GM18907 (cell line): ENCODE data around the gene TSPAN17.

ENCODE experiments used
- ATAC-seq: cut with Tn5 transposase; IDR thresholded peaks from one replicate; pipeline ENCODE4 v1.9.1; 2021; ENCODE audit warnings: mild to moderate bottlenecking, moderate library complexity; ENCODE audit not compliant: unreplicated experiment

TSPAN17 gene

GRCh38 chr5:176658817-176659511, 11.7 kb downstream of the TSPAN17 start:
- no peak for ATAC-seq

DNA sequence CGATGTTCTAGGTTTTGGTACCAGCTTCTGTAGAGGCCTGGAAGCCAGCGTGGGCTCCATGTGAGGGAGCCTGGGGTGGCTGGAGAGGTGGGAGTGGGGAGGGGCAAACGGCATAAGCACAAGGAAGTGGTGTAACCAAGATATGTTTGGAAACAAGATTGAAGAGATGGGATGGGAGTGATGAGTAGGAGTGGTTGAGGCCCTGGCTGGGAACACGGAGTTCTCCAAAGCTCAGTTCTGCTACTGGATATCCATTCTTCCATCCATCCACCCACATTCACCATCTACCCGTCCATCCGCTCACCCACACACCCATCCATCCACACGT, 12.2 kb downstream of the TSPAN17 start:
- no peak for ATAC-seq

DNA sequence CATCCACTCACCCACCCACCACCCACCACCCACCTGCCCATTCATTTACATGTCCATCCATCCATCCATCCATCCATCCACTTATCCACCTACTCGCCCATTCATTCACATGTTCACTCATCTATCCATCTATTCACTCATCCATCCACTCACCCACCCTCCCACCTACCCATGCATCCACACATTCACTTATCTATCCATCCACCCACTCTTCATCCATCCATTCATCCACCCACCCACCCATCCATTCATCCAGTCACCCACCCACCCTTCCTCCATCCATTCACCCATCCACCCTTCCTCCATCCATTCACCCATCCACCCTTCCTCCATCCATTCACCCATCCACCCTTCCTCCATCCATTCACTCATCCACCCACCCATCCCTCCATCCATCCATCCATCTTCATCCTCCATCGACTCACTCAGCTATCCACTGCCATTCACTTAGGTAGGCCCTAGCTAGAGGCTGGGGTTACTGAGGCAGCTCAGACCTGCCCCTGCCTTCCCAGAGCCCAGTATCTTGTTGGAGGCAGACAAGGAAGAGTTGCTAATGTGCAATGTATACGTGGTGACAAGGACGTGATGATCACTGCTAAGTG, 12.7 kb downstream of the TSPAN17 start:
- ATAC-seq: no peak

DNA sequence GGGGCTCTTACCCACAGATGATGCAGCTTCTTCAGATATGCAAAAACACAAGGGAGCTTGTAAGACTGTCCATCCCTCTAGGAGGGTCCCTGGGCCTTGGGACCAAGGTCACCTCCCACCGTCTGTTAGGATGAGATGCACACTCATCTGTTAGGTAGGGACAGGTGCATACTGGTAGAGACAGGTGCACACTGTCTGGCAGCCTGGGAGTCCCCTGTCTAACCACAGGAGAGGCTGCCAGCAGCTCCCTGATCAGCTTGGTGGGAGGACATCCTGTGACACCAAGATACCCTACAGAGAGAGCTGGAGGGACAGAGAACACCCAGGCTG, 13.2 kb downstream of the TSPAN17 start:
- ATAC-seq: peak; percentile 34

DNA sequence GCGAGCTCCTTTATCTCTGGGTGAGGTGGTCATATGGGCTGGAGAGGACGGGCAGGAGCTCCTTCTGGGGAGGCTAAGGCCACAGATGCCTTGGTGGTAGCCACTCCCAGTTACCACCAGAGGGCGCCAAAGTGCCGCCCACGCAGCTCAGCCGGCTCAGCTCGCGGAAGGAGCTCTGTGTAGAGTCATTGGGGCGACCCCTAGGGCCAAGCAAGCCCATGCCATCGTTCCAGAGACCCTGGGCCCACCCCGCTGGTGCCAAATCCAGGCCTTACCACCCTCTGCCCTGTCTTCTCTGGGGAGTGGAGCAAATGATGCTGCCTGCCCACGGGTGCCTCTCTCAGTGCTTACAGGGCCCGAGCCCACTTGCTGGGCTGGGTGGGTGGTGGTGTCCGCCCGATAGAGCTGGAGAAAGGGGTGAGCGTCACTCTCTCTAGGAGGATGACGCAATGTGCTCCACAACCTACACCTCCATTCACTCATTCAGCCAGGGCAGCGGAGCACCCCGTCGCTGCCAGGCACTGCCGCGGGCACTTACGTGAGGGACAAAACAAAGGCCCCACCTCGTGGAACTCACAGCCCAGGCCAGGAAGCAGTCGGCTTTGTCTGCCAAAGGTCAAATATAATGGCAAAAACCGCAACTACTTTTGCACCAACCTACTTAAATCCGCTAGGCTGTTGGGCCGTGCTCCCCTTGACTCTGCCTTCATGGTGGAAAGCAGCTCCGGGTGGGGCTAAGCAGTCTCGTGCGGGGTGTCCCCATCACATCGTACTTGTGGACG, 13.8 kb downstream of the TSPAN17 start:
- peak; percentile 54 for ATAC-seq

- ATAC-seq: no peak
Observed at GRCh38 chr5:176661676-176662075, 14.4 kb downstream of the TSPAN17 start.

DNA sequence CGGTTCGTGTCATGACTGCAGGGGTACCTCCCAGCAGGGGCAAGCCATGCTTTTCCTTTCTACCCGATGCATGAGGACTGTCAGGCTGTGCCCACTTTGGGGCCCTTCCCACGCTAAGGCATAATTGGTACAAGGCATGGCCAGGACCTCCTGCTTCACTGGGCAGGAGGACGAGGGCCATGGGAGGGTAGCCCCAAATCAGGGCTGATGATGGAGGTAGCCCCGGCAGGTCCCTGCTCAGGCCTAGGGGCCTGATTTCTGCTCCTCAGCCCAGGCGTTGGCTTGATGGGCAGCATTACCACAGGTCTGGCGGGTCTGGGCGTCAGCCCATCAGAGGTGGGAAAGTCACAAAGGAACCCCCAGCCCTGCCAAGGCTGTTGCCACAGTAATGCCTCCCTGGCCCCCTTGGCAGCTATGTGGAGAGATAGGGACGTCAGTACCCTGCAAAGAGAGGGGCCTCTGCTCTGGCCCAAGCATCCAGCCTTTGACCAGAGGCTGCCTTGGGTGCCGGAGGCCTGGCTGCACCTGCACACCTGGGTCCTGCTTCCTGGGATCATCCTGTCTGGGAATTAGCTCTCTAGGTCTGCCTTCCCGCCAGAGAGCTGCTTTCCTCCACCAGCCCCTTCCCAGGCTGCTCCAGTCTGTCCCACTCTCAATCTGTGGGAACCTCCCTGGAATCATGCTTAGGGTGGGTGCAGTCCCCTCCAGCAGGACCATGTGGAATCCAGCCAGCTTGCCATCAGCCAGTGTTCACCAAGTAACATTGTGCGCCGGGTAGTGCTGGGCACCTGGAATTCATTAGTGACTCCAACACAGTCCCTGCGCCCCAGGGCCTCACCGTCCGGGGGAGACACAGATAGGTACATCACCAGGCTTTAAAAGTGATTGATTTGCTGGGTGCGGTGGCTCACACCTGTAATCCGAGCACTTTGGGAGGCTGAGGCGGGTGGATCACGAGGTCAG, 15.4 kb downstream of the TSPAN17 start:
- no peak for ATAC-seq

DNA sequence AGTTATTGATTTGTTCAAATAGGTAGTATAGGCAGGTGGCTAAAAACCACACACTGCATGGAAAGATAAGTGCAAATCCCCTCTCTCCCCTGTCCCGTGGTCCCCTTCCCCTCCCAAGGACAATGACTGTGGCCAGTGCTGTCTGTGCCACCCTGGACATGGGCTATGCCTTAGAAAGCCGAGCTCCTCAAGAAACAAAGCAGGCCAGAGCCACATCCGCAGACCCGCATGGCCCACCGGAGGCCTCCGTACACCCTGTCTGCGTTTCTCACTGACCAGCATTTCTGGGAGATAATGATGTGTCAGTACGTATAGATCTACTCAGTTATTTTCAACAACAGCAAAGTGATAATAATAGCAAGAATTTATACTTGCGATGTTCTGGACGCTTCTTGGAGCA, 16.3 kb downstream of the TSPAN17 start:
- ATAC-seq: no peak

DNA sequence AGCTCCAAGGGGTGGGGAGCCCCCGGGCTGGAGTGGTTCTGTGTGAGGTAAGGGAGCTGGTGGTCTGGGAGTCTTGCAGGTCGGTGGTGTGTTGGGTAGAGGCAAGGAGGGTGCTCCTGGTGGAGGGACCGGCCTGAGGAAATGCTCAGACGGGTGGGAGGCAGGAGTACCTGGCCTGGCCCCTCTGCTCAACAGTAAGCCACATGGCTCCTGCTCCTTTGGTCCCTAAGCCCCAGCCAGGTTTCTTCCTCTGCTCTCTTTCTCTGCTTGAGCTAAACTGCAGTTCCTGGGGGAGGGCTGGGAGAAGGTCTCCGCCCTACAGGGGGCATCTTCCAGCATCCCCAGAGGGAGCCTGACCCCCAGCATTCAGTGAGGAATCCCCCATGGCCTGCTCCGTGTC, 17.2 kb downstream of the TSPAN17 start:
- ATAC-seq: no peak

GRCh38 chr5:176664886-176665285, 17.6 kb downstream of the TSPAN17 start:
- ATAC-seq: no peak

DNA sequence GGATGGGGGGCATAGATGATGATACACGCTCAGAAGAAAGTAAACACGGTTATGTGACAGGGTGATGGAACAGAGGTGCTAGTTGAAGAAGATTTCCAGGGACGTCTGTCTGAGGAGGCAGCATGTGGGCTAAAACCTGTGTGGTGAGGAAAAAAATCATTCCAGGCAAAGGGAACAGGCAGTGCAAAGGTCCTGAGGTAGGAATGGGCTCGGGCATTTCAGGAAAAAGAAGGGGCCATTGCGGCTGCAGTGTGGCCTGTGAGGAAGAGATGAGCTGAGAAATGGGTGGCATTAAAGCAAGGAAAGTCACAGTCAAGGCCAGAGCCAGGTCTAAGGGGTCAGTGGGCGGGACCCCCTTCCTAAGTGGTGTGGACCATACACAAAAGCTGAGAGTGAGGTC, 18.2 kb downstream of the TSPAN17 start:
- ATAC-seq: no peak

DNA sequence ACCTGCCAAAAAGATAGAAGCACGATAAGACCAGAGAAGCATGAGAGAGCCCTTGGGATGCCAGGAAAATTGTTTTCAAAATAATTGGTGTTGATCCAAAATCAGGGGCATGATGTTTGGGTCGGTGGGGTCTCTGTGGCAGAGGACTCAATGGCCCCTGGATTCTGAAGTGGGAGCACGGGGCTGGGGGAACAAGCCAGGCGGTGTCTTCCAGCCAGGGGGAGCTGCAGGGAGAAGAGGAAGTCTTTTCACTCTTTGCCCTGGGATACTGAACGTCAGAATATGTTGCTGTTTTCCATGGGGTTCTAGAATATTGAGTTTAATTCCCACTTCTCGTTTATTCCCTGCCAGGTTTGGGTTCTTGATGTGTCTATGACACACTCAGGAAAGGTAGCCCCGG, 20.4 kb downstream of the TSPAN17 start:
- no peak for ATAC-seq

DNA sequence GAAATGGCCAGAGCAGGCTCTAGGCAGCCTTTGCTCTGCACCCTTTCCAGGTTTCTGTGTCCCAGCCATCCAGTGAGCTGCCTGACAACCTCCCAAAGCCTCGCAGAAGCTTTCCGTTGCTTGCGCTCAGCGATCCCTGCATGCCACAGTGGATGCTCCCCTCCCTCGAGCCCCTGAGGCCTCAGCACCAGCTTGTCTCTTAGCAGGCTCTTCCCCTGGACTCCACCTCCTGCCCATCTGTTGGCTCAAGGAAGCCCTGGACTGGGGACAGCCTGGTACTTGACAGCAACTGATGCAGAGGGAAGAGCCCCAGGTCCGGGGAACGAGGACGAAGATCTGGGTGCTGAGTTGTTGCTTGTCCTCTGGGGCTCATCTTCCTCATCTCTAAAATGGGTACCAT, 23.2 kb downstream of the TSPAN17 start:
- ATAC-seq: no peak

GRCh38 chr5:176671399-176671798, 24.1 kb downstream of the TSPAN17 start:
- ATAC-seq: no peak

DNA sequence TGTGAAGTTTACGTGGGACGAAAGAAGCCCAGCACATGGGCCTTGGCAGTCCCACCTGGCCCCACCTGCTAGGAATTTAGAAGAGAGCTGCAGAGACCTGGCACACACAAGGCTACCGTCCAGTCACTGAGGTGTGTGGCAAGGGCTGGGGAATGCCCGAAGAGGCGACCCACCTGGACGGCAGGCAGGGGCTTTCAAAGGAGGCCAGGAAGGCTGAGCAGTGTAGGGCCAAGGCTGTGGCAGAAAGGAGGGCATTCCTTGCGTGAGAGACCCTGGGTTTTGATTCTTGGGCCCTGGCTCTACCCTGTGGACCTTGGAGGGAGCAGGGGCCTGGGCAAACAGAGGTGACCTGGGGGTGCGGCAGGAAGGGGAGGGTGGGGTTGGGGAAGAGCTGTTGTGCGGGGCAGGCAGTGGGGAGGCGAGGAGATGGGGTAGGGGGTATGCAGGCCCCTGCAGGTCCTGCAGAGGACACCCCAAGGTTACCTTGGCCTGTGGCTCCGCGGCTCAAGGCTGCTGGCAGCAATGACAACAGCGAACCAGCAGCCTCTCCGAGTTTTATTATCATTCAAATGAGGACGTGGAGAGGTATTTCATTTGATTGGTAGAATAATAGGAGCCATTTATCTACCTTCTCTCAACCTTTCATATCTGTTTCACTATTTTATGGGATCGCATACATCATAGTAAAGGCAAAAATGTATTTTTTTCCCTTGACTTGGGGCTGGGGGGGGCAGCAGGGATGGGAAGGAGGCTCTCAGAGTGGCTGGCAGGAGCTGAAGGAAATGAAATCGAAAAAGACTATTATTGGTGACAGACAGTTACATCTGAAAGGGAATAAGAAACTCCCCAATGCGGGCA, 24.8 kb downstream of the TSPAN17 start:
- no peak for ATAC-seq

DNA sequence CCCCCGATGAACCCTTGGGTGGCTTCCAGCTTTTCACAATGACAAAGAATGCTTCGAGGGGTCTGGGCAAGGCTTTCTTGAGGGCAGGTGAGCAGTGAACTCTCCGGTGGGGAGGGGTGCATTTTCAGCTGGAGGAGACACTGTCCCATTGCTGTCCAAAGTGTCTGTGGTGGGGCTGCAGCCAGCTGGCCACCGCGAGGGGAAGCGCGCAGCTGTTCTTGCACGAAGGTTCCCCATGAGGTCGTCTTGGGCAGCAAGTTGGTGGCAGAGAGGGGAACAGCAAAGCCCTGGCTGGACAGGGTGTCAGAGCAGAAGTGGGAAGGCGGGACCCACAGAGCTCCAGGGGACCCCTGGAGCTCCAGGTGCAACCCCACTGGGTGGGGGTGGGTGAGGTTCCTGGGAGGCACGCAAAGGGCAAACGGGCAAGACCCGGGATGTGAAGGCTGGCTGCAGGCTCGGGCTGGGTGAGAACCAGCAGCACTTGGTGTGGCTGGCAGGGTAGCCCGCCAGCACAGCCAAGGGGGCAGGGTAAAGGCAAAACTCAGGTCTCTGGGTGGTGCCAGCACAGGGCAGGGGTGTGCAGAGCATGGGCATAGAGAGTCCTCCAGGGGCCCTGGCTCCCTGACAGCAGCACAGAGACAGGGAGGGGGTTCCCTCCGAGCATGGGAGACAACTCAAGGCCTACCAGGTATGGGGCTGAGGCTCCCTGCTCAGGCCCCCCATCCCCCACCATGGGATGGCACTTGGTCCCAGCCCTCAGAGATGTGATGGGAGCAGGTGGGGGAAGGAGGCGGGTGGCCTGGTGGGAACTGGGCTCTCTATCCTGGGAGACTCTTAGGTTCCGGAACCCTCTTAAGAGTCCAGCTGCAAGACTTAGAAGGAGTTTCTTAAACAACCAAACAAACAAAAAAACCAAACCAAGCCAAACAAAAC, 26.6 kb downstream of the TSPAN17 start:
- no peak for ATAC-seq

DNA sequence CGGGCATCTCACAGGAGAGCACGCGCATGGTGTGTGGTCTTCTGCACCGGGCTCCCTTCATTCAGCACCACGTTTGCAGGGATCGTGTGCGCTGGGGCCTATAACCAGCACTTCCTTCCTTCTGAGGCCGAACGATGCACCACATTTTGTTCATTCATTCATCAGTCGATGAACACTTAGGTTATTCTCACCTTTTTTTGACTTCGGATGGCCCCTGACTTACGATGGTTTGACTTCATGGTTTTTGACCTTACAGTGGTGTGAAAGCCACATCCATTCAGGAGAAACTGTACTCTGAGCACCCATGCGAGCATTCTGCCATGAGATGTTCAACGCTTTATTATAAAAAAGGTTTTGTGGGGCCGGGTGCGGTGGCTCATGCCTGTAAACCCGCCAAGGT, 27.5 kb downstream of the TSPAN17 start:
- no peak for ATAC-seq

- ATAC-seq: no peak
Observed at GRCh38 chr5:176675676-176676360, 28.5 kb downstream of the TSPAN17 start.

GRCh38 chr5:176676361-176676824, 29.1 kb downstream of the TSPAN17 start:
- peak; percentile 75 for ATAC-seq
